SH-SY5Y (cell line): ENCODE results near the gene CLSTN2.

ENCODE experiments used
- GATA2 ChIP-seq: IDR thresholded peaks from 2 replicates; pipeline ENCODE4 v1.6.1; 2011; ENCODE audit warnings: mild to moderate bottlenecking, low read depth, low read length
- GATA3 ChIP-seq: IDR thresholded peaks from 2 replicates; pipeline ENCODE4 v1.6.1; 2011; ENCODE audit warnings: low read depth, mild to moderate bottlenecking, low read length, moderate library complexity

- TF ChIP-seq GATA2 (no peak), GATA3 (no peak)
These were observed 620.7 kb downstream of the CLSTN2 start for GRCh38 chr3:140555666-140556065.
